ENCODE results near the gene SORCS3. TPM values are rescaled to one million over a fixed set of nuclear protein-coding genes. Genes with fewer than 3 reads are reported as not detected.

The SORCS3 gene
- total RNA-seq, 1 experiment from 2014 or later, result not detected

DNA sequence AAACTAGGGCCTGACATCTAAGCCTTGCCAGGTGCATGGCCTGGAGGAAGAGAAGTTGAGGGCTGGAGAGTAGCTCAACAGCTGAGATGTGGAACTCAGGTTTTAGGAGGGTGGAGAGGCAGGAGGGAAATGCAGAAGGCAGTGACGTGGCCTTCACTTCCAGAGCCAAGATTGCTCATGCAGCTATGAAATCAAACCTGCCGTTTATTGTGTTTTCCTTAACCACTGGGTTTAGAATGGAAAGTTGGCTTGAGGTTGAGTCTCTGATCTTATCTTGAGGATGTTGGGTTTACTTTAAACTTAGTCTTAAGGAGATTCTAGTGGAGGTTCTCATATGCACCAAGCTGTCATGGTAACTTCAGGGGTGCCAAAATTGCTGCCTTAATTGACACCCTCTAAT lies 178.6 kb downstream of the SORCS3 start:
- CTCF ChIA-PET, result no interaction called here
- ATAC-seq (no peak), DNase-seq (ENCODE audit: low read depth, low spot score) (no peak)
- BruUV-seq (replicated peaks), result no TSS peak
- no peak overlapping the region for H3K4me2 ChIP-seq (ENCODE audit: low read length)
- H3K9ac ChIP-seq (ENCODE audit: low read length), result no peak overlapping the region
- H3K36me3 ChIP-seq (ENCODE audit: control insufficient read depth in 1 of 2, insufficient read depth in 2 of 2, low read length in 2 of 2), result no peaks in the 10 kb centered on the region
- POLR2A ChIA-PET, result no interaction called here
- peaks cover 19% of the 10 kb centered on the region for H3K27me3 ChIP-seq (ENCODE audit: insufficient read depth, low read length)
- no peaks in the 10 kb centered on the region for H3K9me3 ChIP-seq (ENCODE audit: control insufficient read depth in 1 of 2, insufficient read depth in 1 of 2, low read depth in 1 of 2, low read length in 2 of 2)
- no peaks in the 10 kb centered on the region for H4K20me1 ChIP-seq (ENCODE audit: insufficient read depth)
- H2AFZ ChIP-seq (ENCODE audit: low read depth, low read length, poor library complexity, severe bottlenecking), result no peak overlapping the region
- intact Hi-C loops (cut with micrococcal nuclease), result no loop called here
- no peaks in the 10 kb centered on the region for H3K79me2 ChIP-seq (ENCODE audit: insufficient read depth, low read length)
- RAD21 ChIA-PET (ENCODE audit: low non-redundant PET in 1 of 2, low total read pairs in 2 of 2, uncharacterized antibody in 2 of 2, unreplicated experiment in 2 of 2), result no interaction called here
- H3K27ac ChIP-seq (ENCODE audit: low read depth, low read length), result no peak overlapping the region
- no peaks in the 10 kb centered on the region for H3K9me2 ChIP-seq (ENCODE audit: insufficient read depth)
- peaks cover 0 to 6% of the 10 kb centered on the region in 2 experiments; a peak in 1 of 4 replicates for H3K4me1 ChIP-seq (ENCODE audit: control insufficient read depth in 1 of 2, insufficient read depth in 2 of 2, low read length in 2 of 2)
- TF ChIP-seq SRF (IDR thresholded peaks at IDR 0.05; ENCODE audit: low read depth) (no peak), CEBPB (IDR thresholded peaks at IDR 0.05; ENCODE audit: low read depth) (no peak), ZNF274 (IDR thresholded peaks at IDR 0.05; ENCODE audit: low read depth, low read length) (no peak), EGR1 (IDR thresholded peaks at IDR 0.05; ENCODE audit: low read depth) (no peak), RAD21 (IDR thresholded peaks at IDR 0.05; ENCODE audit: low read depth) (no peak), EZH2phosphoT487 (IDR thresholded peaks at IDR 0.05; ENCODE audit: borderline replicate concordance) (no peak), POLR2AphosphoS5 (IDR thresholded peaks at IDR 0.05; ENCODE audit: low read depth, low read length) (no peak), ZFX (IDR thresholded peaks at IDR 0.05) (no peak)
- TF ChIP-seq, protein P1, sequence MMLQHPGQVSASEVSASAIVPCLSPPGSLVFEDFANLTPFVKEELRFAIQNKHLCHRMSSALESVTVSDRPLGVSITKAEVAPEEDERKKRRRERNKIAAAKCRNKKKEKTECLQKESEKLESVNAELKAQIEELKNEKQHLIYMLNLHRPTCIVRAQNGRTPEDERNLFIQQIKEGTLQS (IDR thresholded peaks at IDR 0.05), result no peak
- TF ChIP-seq, protein P2, sequence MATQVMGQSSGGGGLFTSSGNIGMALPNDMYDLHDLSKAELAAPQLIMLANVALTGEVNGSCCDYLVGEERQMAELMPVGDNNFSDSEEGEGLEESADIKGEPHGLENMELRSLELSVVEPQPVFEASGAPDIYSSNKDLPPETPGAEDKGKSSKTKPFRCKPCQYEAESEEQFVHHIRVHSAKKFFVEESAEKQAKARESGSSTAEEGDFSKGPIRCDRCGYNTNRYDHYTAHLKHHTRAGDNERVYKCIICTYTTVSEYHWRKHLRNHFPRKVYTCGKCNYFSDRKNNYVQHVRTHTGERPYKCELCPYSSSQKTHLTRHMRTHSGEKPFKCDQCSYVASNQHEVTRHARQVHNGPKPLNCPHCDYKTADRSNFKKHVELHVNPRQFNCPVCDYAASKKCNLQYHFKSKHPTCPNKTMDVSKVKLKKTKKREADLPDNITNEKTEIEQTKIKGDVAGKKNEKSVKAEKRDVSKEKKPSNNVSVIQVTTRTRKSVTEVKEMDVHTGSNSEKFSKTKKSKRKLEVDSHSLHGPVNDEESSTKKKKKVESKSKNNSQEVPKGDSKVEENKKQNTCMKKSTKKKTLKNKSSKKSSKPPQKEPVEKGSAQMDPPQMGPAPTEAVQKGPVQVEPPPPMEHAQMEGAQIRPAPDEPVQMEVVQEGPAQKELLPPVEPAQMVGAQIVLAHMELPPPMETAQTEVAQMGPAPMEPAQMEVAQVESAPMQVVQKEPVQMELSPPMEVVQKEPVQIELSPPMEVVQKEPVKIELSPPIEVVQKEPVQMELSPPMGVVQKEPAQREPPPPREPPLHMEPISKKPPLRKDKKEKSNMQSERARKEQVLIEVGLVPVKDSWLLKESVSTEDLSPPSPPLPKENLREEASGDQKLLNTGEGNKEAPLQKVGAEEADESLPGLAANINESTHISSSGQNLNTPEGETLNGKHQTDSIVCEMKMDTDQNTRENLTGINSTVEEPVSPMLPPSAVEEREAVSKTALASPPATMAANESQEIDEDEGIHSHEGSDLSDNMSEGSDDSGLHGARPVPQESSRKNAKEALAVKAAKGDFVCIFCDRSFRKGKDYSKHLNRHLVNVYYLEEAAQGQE (IDR thresholded peaks at IDR 0.05; ENCODE audit: low read depth), result no peak
- TF ChIP-seq, protein P3, sequence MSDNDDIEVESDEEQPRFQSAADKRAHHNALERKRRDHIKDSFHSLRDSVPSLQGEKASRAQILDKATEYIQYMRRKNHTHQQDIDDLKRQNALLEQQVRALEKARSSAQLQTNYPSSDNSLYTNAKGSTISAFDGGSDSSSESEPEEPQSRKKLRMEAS (IDR thresholded peaks at IDR 0.05), result no peak
- TF ChIP-seq, protein P4, sequence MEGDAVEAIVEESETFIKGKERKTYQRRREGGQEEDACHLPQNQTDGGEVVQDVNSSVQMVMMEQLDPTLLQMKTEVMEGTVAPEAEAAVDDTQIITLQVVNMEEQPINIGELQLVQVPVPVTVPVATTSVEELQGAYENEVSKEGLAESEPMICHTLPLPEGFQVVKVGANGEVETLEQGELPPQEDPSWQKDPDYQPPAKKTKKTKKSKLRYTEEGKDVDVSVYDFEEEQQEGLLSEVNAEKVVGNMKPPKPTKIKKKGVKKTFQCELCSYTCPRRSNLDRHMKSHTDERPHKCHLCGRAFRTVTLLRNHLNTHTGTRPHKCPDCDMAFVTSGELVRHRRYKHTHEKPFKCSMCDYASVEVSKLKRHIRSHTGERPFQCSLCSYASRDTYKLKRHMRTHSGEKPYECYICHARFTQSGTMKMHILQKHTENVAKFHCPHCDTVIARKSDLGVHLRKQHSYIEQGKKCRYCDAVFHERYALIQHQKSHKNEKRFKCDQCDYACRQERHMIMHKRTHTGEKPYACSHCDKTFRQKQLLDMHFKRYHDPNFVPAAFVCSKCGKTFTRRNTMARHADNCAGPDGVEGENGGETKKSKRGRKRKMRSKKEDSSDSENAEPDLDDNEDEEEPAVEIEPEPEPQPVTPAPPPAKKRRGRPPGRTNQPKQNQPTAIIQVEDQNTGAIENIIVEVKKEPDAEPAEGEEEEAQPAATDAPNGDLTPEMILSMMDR (IDR thresholded peaks at IDR 0.05 in 2 of 3, conservative IDR thresholded peaks at IDR 0.05 in 1 of 3; ENCODE audit: borderline replicate concordance in 1 of 3, insufficient read depth in 1 of 3, low read depth in 2 of 3, low read length in 2 of 3), result no peak
- H3K4me3 ChIP-seq (replicated peaks in 1 of 2; ENCODE audit: low read depth in 1 of 2, low read length in 2 of 2), result no peak overlapping the region
